PC-3 (cell line): ENCODE results near the gene RLIM.

Source experiments
- CTCF ChIP-seq: fragments of 300-600 bp; sonication (generic); conservative IDR thresholded peaks from 2 replicates; pipeline ENCODE4 v1.5.1; 2017; ENCODE audit warnings: antibody characterized with exemption, low read depth, mild to moderate bottlenecking, low read length
- EZH2 ChIP-seq: fragments of 300-600 bp; sonication (generic); IDR thresholded peaks from one replicate; pipeline ENCODE4 v1.6.1; 2017; ENCODE audit warnings: antibody characterized with exemption, mild to moderate bottlenecking, low read length; ENCODE audit not compliant: unreplicated experiment
- EZH2phosphoT487 ChIP-seq: fragments of 300-600 bp; sonication (generic); IDR thresholded peaks from 2 replicates; pipeline ENCODE4 v1.6.1; 2018; ENCODE audit warnings: mild to moderate bottlenecking, antibody characterized with exemption, low read length, borderline replicate concordance

DNA sequence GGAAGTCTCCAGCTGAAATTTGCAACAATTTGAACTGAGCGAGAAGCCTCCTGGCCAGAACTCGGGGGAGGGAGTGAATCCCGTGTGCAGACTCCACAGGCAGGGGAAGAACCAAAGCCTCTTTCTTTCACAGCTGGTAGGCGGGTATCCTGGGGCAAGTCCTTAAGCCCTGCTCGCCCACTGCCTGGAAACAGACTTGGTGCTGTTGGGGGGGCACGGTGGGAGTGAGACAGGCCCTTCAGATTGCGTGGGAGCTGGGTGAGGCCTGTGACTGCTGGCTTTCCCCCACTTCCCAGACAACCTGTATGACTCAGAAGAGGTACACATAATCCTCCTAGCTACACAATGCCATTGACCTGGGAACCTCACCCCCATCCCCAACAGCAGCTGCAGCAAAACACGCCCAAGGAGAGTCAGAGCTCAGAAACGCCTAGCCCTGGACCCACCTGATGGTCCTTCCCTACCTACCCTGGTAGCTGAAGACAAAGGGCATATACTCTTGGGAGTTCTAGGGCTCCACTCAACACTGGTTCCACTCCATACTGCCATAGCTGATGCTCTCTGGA is 22.4 kb upstream of the RLIM start:
- TF ChIP-seq CTCF (no peak), EZH2 (no peak), EZH2phosphoT487 (no peak)
